NCI-H2227 treated with DMSO at 0.1 percent for 48 hours (cell line): ENCODE data around the gene NR1D1.
A peak's percentile ranks its signal among the peaks of the same experiment; 100 is the strongest.

Experiments used
- DNase-seq: peaks from one replicate; lab custom pipeline; 2025; lab: John Stamatoyannopoulos, UW

NR1D1 gene

GRCh38 chr17:40075201-40075941, 25.0 kb downstream of the NR1D1 start:
- DNase-seq = peak; percentile 21

- no peak for DNase-seq
Observed at GRCh38 chr17:40074871-40075200, 25.6 kb downstream of the NR1D1 start.

- DNase-seq = no peak
Observed at GRCh38 chr17:40074175-40074512, 26.2 kb downstream of the NR1D1 start.

GRCh38 chr17:40073454-40074174, 26.8 kb downstream of the NR1D1 start:
- DNase-seq = no peak

- DNase-seq = no peak
Observed at GRCh38 chr17:40072735-40073346, 27.5 kb downstream of the NR1D1 start.

GRCh38 chr17:40072040-40072734, 28.2 kb downstream of the NR1D1 start:
- peak; percentile 34 for DNase-seq

- DNase-seq = no peak
Observed at GRCh38 chr17:40071313-40072039, 28.9 kb downstream of the NR1D1 start.

- no peak for DNase-seq
Observed at GRCh38 chr17:40070709-40071312, 29.6 kb downstream of the NR1D1 start.

GRCh38 chr17:40069751-40070708, 30.4 kb downstream of the NR1D1 start:
- DNase-seq = no peak

GRCh38 chr17:40068917-40069750, 31.3 kb downstream of the NR1D1 start:
- peak; percentile 73 for DNase-seq

GRCh38 chr17:40068584-40068916, 31.8 kb downstream of the NR1D1 start:
- DNase-seq = no peak

GRCh38 chr17:40068129-40068581, 32.2 kb downstream of the NR1D1 start:
- no peak for DNase-seq

- no peak for DNase-seq
Observed at GRCh38 chr17:40067710-40068109, 32.7 kb downstream of the NR1D1 start.

- DNase-seq = no peak
Observed at GRCh38 chr17:40065769-40066510, 34.4 kb downstream of the NR1D1 start.

- DNase-seq = peak; percentile 23
Observed at GRCh38 chr17:40064971-40065768, 35.2 kb downstream of the NR1D1 start.

- no peak for DNase-seq
Observed at GRCh38 chr17:40063901-40064531, 36.4 kb downstream of the NR1D1 start.

- DNase-seq = no peak
Observed at GRCh38 chr17:40063187-40063771, 37.1 kb downstream of the NR1D1 start.
